ENCODE data around the gene SNRNP27. TPM values are rescaled to one million over a fixed set of nuclear protein-coding genes. Genes with fewer than 3 reads are reported as not detected.

SNRNP27 gene
- total and polyA plus RNA-seq, 9 of the 15 experiments (the other 6 are each of a cell fraction or from before 2014, with no cell fraction given): 29.2 to 102 (median 65.7) TPM

- TF ChIP-seq IRF9 (tag; IDR thresholded peaks at IDR 0.05) (no peak), PTBP1 (IDR thresholded peaks at IDR 0.05; ENCODE audit: low read depth, low read length) (0 out of 2 replicates have a peak, but pooled peaks have one; percentile 18)
Measured at GRCh38 chr2:69902213-69902922, 8.6 kb downstream of the SNRNP27 start (continued).

DNA sequence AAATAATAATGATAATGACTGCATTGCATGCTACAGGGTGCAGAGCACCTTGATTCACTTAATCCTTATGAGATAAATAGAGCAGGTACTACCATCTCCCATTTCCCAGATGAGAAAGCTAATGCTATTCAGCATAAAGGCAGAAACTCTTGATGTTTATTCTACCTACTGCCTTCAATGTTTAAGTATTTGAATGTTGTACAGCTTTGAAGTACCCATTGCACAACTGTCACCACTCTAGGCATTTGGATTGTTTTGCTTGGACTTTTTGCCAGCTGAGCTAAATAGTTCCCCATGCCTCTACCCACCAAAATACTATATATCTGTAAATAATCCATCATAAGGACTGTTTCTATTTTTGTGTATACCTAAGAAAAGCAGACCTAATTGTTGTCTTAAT is 13.5 kb downstream of the SNRNP27 start:
- 0 out of 2 replicates have a peak, but pooled peaks cover 2% of the 10 kb centered on the region for H4K20me1 ChIP-seq (replicated peaks; ENCODE audit: control insufficient read depth, insufficient read depth, low read length)
- no peak for TF ChIP-seq MTF1 (CRISPR knock-in tag; IDR thresholded peaks at IDR 0.05; ENCODE audit: borderline replicate concordance)
- TF ChIP-seq ZNF586 (CRISPR knock-in tag; conservative IDR thresholded peaks at IDR 0.05): no peak
- TF ChIP-seq CHD2 (IDR thresholded peaks at IDR 0.05; ENCODE audit: low read depth, low read length): no peak
- TF ChIP-seq PTBP1 (IDR thresholded peaks at IDR 0.05; ENCODE audit: low read depth, low read length): no peak
- TF ChIP-seq KLF6 (CRISPR knock-in tag; IDR thresholded peaks at IDR 0.05; ENCODE audit: borderline replicate concordance): no peak
- no peak for TF ChIP-seq RCOR1 (IDR thresholded peaks at IDR 0.05; ENCODE audit: borderline replicate concordance in 1 of 2, low read depth in 2 of 2, low read length in 2 of 2)
- no peak for TF ChIP-seq MEF2D (tag; conservative IDR thresholded peaks at IDR 0.05; ENCODE audit: low read depth)
- TF ChIP-seq DACH1 (IDR thresholded peaks at IDR 0.05; ENCODE audit: partially characterized antibody): no peak
- no peak for TF ChIP-seq ZNF232 (CRISPR knock-in tag; IDR thresholded peaks at IDR 0.05)
- TF ChIP-seq KAT2B (IDR thresholded peaks at IDR 0.05; ENCODE audit: low read depth, low read length): no peak
- TF ChIP-seq ZNF407 (IDR thresholded peaks at IDR 0.05; ENCODE audit: low read depth): no peak

More for the DNA sequence above, 13.5 kb downstream of the SNRNP27 start:
- Histone ChIP-seq H3K36me3 (ENCODE audit: control insufficient read depth, insufficient read depth, low read length) (peaks cover 68% of the 10 kb centered on the region), H3K79me2 (ENCODE audit: control insufficient read depth, insufficient read depth, low read length) (0 out of 3 replicates have a peak, but pooled peaks cover under 1% of the 10 kb centered on the region), H3K4me3 (no peak overlapping the region), H3K27ac (ENCODE audit: extremely low read depth, low read depth, low read length) (no peak overlapping the region), H3K9me3 (replicated peaks; ENCODE audit: control insufficient read depth, insufficient read depth, low read depth, low read length) (no peaks in the 10 kb centered on the region), H2AFZ (ENCODE audit: low read depth, low read length) (no peak overlapping the region), H3K9me1 (ENCODE audit: control insufficient read depth, insufficient read depth, low read length) (no peaks in the 10 kb centered on the region), H3K4me2 (ENCODE audit: insufficient read depth, low read length) (no peak overlapping the region), H3K4me1 (replicated peaks in 1 of 2; ENCODE audit: control insufficient read depth in 2 of 2, insufficient read depth in 2 of 2, low read length in 2 of 2) (peaks cover 2 to 7% of the 10 kb centered on the region in 2 experiments; a peak in 4 of 5 replicates), H3K9ac (ENCODE audit: insufficient read depth in 1 of 2, low read depth in 2 of 2, low read length in 2 of 2) (no peak overlapping the region), H3K27me3 (ENCODE audit: control insufficient read depth in 2 of 2, insufficient read depth in 2 of 2, low read length in 2 of 2) (no peaks in the 10 kb centered on the region)
- ATAC-seq (no peak), DNase-seq (ENCODE audit: extremely low read depth in 1 of 4, low spot score in 3 of 4) (no peak), FAIRE-seq (no peak)
- POLR2A ChIA-PET: interaction anchor here (0.6 kb wide), 2 partner anchors 218 to 311 kb away, joined by 3 to 4 read pairs; no protein-coding TSS in a partner anchor
- CTCF ChIA-PET (ENCODE audit: low intra/inter-chr PET ratio): no interaction called here
- no TSS peak for BruUV-seq (replicated peaks)
- intact Hi-C loops (cut with micrococcal nuclease): no loop called here
- in situ Hi-C loops (cut with MboI): loop anchor here (5.0 to 25.0 kb wide), 2 partner anchors 185 to 730 kb away; no protein-coding TSS in a partner anchor
